ENCODE measurements around the gene GALNS. TPM values are rescaled to one million over a fixed set of nuclear protein-coding genes. Genes with fewer than 3 reads are reported as not detected.

The GALNS gene
- total and polyA plus RNA-seq, 2 of the 13 experiments (the other 11 are each of a cell fraction or from before 2014, with no cell fraction given), result 9.2 to 9.8 TPM

- no peak for TF ChIP-seq KIAA2018 (CRISPR knock-in tag; IDR thresholded peaks at IDR 0.05; ENCODE audit: borderline replicate concordance)
- TF ChIP-seq ZNF704 (CRISPR knock-in tag; IDR thresholded peaks at IDR 0.05; ENCODE audit: borderline replicate concordance), result 0 out of 2 replicates have a peak, but pooled peaks have one; percentile 5
- no peak for TF ChIP-seq RNF219 (CRISPR knock-in tag; IDR thresholded peaks at IDR 0.05)
- 0 out of 2 replicates have a peak, but pooled peaks have one; percentile 34 for TF ChIP-seq HOXD1 (CRISPR knock-in tag; IDR thresholded peaks at IDR 0.05)
- 0 out of 2 replicates have a peak, but pooled peaks have one; percentile 24 for TF ChIP-seq PAXIP1 (CRISPR knock-in tag; conservative IDR thresholded peaks at IDR 0.05)
- TF ChIP-seq TSC22D2 (CRISPR knock-in tag; IDR thresholded peaks at IDR 0.05; ENCODE audit: borderline replicate concordance), result no peak
- no peak for TF ChIP-seq GTF2F1 (IDR thresholded peaks at IDR 0.05; ENCODE audit: low read length)
- no peak for TF ChIP-seq EEA1 (CRISPR knock-in tag; IDR thresholded peaks at IDR 0.05; ENCODE audit: borderline replicate concordance)
- TF ChIP-seq ZNF761 (CRISPR knock-in tag; conservative IDR thresholded peaks at IDR 0.05), result no peak
- no peak for TF ChIP-seq ZNF251 (CRISPR knock-in tag; IDR thresholded peaks at IDR 0.05)
- TF ChIP-seq ZNF598 (CRISPR knock-in tag; IDR thresholded peaks at IDR 0.05; ENCODE audit: borderline replicate concordance), result no peak
- no peak for TF ChIP-seq NFIC (IDR thresholded peaks at IDR 0.05; ENCODE audit: low read length)
- TF ChIP-seq ATM (IDR thresholded peaks at IDR 0.05; ENCODE audit: borderline replicate concordance), result no peak
Measured at GRCh38 chr16:88880226-88881006, 23.7 kb upstream of the GALNS start (continued).
